ENCODE data around the gene RXRA.

DNA sequence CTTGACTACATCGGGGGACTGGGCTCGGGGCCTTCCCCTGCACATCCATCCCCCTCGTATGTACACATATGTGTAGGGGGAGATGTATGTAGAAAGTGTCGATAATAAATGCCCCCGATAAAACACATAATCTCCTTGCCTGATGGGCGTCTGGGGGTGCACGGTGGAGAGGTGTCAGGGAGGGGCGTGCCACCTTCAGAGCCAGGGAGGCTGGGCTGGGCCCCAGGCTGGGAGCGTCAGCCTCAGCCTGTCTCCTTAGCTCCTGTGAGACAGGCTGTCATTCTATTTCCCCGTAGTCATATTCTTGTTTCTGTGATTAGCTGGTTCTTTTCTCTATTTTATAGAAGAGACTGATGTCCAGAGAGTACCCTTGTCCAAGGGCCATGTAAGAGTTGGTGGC, 4.7 kb upstream of the RXRA start:
- TF ChIP-seq, protein P1, sequence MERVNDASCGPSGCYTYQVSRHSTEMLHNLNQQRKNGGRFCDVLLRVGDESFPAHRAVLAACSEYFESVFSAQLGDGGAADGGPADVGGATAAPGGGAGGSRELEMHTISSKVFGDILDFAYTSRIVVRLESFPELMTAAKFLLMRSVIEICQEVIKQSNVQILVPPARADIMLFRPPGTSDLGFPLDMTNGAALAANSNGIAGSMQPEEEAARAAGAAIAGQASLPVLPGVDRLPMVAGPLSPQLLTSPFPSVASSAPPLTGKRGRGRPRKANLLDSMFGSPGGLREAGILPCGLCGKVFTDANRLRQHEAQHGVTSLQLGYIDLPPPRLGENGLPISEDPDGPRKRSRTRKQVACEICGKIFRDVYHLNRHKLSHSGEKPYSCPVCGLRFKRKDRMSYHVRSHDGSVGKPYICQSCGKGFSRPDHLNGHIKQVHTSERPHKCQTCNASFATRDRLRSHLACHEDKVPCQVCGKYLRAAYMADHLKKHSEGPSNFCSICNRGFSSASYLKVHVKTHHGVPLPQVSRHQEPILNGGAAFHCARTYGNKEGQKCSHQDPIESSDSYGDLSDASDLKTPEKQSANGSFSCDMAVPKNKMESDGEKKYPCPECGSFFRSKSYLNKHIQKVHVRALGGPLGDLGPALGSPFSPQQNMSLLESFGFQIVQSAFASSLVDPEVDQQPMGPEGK (tag by site-specific recombination; IDR thresholded peaks at IDR 0.05) = no peak
- TF ChIP-seq, protein P2, sequence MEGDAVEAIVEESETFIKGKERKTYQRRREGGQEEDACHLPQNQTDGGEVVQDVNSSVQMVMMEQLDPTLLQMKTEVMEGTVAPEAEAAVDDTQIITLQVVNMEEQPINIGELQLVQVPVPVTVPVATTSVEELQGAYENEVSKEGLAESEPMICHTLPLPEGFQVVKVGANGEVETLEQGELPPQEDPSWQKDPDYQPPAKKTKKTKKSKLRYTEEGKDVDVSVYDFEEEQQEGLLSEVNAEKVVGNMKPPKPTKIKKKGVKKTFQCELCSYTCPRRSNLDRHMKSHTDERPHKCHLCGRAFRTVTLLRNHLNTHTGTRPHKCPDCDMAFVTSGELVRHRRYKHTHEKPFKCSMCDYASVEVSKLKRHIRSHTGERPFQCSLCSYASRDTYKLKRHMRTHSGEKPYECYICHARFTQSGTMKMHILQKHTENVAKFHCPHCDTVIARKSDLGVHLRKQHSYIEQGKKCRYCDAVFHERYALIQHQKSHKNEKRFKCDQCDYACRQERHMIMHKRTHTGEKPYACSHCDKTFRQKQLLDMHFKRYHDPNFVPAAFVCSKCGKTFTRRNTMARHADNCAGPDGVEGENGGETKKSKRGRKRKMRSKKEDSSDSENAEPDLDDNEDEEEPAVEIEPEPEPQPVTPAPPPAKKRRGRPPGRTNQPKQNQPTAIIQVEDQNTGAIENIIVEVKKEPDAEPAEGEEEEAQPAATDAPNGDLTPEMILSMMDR (tag by site-specific recombination; IDR thresholded peaks at IDR 0.05) = no peak
- TF ChIP-seq KLF1 (tag by site-specific recombination; IDR thresholded peaks at IDR 0.05) (no peak), ZSCAN23 (tag by site-specific recombination; IDR thresholded peaks at IDR 0.05) (no peak), ZNF350 (tag by site-specific recombination; IDR thresholded peaks at IDR 0.05) (no peak), ZNF23 (tag by site-specific recombination; IDR thresholded peaks at IDR 0.05; ENCODE audit: borderline replicate concordance) (no peak)
- TF ChIP-seq, protein P3, sequence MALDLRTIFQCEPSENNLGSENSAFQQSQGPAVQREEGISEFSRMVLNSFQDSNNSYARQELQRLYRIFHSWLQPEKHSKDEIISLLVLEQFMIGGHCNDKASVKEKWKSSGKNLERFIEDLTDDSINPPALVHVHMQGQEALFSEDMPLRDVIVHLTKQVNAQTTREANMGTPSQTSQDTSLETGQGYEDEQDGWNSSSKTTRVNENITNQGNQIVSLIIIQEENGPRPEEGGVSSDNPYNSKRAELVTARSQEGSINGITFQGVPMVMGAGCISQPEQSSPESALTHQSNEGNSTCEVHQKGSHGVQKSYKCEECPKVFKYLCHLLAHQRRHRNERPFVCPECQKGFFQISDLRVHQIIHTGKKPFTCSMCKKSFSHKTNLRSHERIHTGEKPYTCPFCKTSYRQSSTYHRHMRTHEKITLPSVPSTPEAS (tag by site-specific recombination; IDR thresholded peaks at IDR 0.05) = no peak
- TF ChIP-seq, protein P4, sequence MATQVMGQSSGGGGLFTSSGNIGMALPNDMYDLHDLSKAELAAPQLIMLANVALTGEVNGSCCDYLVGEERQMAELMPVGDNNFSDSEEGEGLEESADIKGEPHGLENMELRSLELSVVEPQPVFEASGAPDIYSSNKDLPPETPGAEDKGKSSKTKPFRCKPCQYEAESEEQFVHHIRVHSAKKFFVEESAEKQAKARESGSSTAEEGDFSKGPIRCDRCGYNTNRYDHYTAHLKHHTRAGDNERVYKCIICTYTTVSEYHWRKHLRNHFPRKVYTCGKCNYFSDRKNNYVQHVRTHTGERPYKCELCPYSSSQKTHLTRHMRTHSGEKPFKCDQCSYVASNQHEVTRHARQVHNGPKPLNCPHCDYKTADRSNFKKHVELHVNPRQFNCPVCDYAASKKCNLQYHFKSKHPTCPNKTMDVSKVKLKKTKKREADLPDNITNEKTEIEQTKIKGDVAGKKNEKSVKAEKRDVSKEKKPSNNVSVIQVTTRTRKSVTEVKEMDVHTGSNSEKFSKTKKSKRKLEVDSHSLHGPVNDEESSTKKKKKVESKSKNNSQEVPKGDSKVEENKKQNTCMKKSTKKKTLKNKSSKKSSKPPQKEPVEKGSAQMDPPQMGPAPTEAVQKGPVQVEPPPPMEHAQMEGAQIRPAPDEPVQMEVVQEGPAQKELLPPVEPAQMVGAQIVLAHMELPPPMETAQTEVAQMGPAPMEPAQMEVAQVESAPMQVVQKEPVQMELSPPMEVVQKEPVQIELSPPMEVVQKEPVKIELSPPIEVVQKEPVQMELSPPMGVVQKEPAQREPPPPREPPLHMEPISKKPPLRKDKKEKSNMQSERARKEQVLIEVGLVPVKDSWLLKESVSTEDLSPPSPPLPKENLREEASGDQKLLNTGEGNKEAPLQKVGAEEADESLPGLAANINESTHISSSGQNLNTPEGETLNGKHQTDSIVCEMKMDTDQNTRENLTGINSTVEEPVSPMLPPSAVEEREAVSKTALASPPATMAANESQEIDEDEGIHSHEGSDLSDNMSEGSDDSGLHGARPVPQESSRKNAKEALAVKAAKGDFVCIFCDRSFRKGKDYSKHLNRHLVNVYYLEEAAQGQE (tag by site-specific recombination; IDR thresholded peaks at IDR 0.05) = no peak

Data from HEK293 (cell line).